Neural crest cell (in vitro differentiated cells): Measurements from ENCODE around the gene CPNE1. TPM values are rescaled to one million over a fixed set of nuclear protein-coding genes. Genes with fewer than 3 reads are reported as not detected.

Experiments
- DNase-seq: peaks from one replicate; pipeline ENCODE4 v3.0.0; 2021; ENCODE audit warnings: low read depth, mixed read lengths, low spot score
- H3K27ac Mint-ChIP-seq: one replicate; pipeline ENCODE4 v1.8.0; 2021; ENCODE audit warnings: mild to moderate bottlenecking, mixed read lengths; ENCODE audit not compliant: unreplicated experiment
- H3K27me3 Mint-ChIP-seq: 2 replicates; pipeline ENCODE4 v1.8.0; 2021; ENCODE audit warnings: low read depth, mild to moderate bottlenecking, mixed read lengths
- H3K36me3 Mint-ChIP-seq: 2 replicates; pipeline ENCODE4 v1.8.0; 2021; ENCODE audit warnings: low read depth, mild to moderate bottlenecking, mixed read lengths
- H3K4me1 Mint-ChIP-seq: 2 replicates; pipeline ENCODE4 v1.8.0; 2021; ENCODE audit warnings: mixed read lengths
- H3K4me3 Mint-ChIP-seq: one replicate; pipeline ENCODE4 v1.8.0; 2021; ENCODE audit warnings: mild to moderate bottlenecking, mixed read lengths
- H3K9me3 Mint-ChIP-seq: 2 replicates; pipeline ENCODE4 v1.8.0; 2021; ENCODE audit warnings: mixed read lengths
- CTCF ChIP-seq: fragments of 200-600 bp; sonication (generic); conservative IDR thresholded peaks from 2 replicates; pipeline ENCODE4 v1.5.0; 2021; ENCODE audit warnings: antibody characterized with exemption, mild to moderate bottlenecking
- total RNA-seq: library from RNA; stranded (reverse); gene quantifications from 2 replicates; pipeline ENCODE4 v1.2.1, GENCODE V29; 2021

Gene CPNE1
- total RNA-seq, 1 donor from 2014 or later = 236 TPM

- Mint-ChIP-seq H3K27me3 (no peaks in the 10 kb centered on the region), H3K4me3 (no peak overlapping the region), H3K27ac (no peak overlapping the region), H3K9me3 (no peaks in the 10 kb centered on the region), H3K4me1 (peaks cover 15% of the 10 kb centered on the region), H3K36me3 (no peaks in the 10 kb centered on the region)
- no peak for TF ChIP-seq CTCF
- DNase-seq = no peak
Observed at GRCh38 chr20:35654415-35654814, 10.3 kb downstream of the CPNE1 start.

DNA sequence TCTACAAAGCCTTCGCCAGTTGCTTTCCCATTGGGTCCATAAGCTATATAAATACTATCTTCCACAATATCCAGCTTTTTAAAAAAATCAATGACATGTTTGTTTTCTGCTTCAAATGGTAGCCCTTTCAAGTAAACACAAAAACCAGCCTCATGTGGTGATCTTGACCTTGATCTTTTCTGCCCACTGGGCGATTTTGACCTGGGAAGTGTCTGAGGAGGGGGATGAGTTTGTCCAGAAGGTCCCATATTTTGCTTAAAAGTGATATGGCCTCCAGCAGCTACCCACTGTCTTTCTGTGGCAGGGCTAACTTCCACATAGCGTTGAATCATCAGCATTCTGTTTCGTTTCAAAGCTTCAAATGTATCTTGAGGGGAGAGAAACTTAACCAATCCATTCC lies 10.8 kb downstream of the CPNE1 start:
- Mint-ChIP-seq H3K27me3 (no peaks in the 10 kb centered on the region), H3K36me3 (no peaks in the 10 kb centered on the region), H3K9me3 (no peaks in the 10 kb centered on the region), H3K4me3 (no peak overlapping the region), H3K4me1 (peaks cover 11% of the 10 kb centered on the region), H3K27ac (no peak overlapping the region)
- TF ChIP-seq CTCF = no peak
- no peak for DNase-seq

DNA sequence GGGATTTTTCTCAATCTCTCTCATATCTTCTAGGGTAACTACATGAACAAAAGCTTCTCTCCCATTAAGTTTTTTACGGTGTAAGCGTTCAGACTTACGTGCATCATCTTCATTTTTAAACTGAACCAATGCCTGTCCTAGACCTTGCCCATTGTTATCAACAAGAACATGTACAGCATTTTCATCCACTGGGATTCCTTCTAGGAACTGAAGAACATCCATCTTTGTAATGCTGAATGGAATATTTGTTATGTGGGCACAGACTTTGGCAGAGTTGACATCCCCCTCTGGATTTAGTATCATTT lies 11.3 kb downstream of the CPNE1 start:
- no peak for TF ChIP-seq CTCF
- Mint-ChIP-seq H3K9me3 (no peaks in the 10 kb centered on the region), H3K27ac (no peak overlapping the region), H3K27me3 (no peaks in the 10 kb centered on the region), H3K36me3 (no peaks in the 10 kb centered on the region), H3K4me3 (no peak overlapping the region), H3K4me1 (peaks cover 8% of the 10 kb centered on the region)
- DNase-seq = no peak

- Mint-ChIP-seq H3K27me3 (no peaks in the 10 kb centered on the region), H3K9me3 (no peaks in the 10 kb centered on the region), H3K27ac (no peak overlapping the region), H3K36me3 (no peaks in the 10 kb centered on the region), H3K4me3 (no peak overlapping the region), H3K4me1 (peaks cover 8% of the 10 kb centered on the region)
- DNase-seq = no peak
- TF ChIP-seq CTCF = no peak
Observed at GRCh38 chr20:35652641-35653429, 11.9 kb downstream of the CPNE1 start.

DNA sequence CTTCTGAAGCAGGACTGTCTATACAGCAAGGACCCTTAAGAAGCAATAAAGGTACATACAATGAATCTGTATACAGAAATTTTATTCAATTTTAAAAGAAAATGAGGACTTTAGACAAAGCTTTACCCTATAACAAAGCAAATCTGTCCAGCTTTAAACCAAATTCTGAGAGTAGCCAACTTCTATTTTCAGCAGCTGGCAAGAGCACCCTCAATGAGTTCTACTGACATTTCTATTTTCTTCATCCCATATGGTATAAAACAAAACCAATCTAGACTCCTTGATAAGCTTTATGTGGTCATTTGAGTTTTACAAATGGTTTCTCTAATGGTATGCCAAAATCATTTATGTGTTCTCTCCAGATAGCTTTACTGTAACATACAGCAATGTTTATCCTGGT lies 12.7 kb downstream of the CPNE1 start:
- TF ChIP-seq CTCF = no peak
- no peak for DNase-seq
- peaks cover 3% of the 10 kb centered on the region for H3K4me1 Mint-ChIP-seq

More for the DNA sequence above, 12.7 kb downstream of the CPNE1 start:
- Mint-ChIP-seq H3K27ac (no peak overlapping the region), H3K27me3 (no peaks in the 10 kb centered on the region), H3K4me3 (no peak overlapping the region), H3K9me3 (no peaks in the 10 kb centered on the region), H3K36me3 (no peaks in the 10 kb centered on the region)
